SJSA1 (cell line): Measurements from ENCODE around the gene C1QB. TPM values are rescaled to one million over a fixed set of nuclear protein-coding genes. Genes with fewer than 3 reads are reported as not detected.
"Not testable (repeated sequence)": the region's sequence is repeated elsewhere in the genome, so short reads cannot be mapped to it uniquely, and the experiment has no call there.

Experiments
- DNase-seq, 2 experiments: peaks; one replicate each; pipeline ENCODE4 v3.0.0-alpha.2; 2015 to 2020; ENCODE audit warnings: low spot score in 2 of 2, low read depth in 1 of 2
- H3K27ac ChIP-seq: fragments of 250-450 bp; sonication (Bioruptor Pico); 2 replicates; pipeline ENCODE4 v1.5.1; 2020; ENCODE audit warnings: mild to moderate bottlenecking, moderate library complexity
- H3K27me3 ChIP-seq: fragments of 250-450 bp; sonication (Bioruptor Pico); replicated peaks from 2 replicates; pipeline ENCODE4 v1.5.1; 2020; ENCODE audit warnings: mild to moderate bottlenecking, moderate library complexity
- H3K36me3 ChIP-seq: fragments of 250-450 bp; sonication (Bioruptor Pico); 2 replicates; pipeline ENCODE4 v1.5.1; 2020; ENCODE audit warnings: mild to moderate bottlenecking
- H3K4me1 ChIP-seq: fragments of 250-450 bp; sonication (Bioruptor Pico); replicated peaks from 2 replicates; pipeline ENCODE4 v1.6.1; 2021; ENCODE audit warnings: mild to moderate bottlenecking
- H3K4me3 ChIP-seq: fragments of 250-450 bp; sonication (Bioruptor Pico); 2 replicates; pipeline ENCODE4 v1.5.1; 2020; ENCODE audit warnings: mild to moderate bottlenecking
- H3K9me3 ChIP-seq: fragments of 250-450 bp; sonication (Bioruptor Pico); replicated peaks from 2 replicates; pipeline ENCODE4 v1.5.1; 2020; ENCODE audit warnings: mild to moderate bottlenecking
- total RNA-seq: library from RNA; depleted of rRNA; stranded (reverse); fragments of >200 nt; shearing (Covaris generic); gene quantifications from 2 replicates; pipeline ENCODE4 v1.2.3, GENCODE V29; 2014

Gene C1QB
- total RNA-seq, 1 experiment from 2014 or later: not detected

DNA sequence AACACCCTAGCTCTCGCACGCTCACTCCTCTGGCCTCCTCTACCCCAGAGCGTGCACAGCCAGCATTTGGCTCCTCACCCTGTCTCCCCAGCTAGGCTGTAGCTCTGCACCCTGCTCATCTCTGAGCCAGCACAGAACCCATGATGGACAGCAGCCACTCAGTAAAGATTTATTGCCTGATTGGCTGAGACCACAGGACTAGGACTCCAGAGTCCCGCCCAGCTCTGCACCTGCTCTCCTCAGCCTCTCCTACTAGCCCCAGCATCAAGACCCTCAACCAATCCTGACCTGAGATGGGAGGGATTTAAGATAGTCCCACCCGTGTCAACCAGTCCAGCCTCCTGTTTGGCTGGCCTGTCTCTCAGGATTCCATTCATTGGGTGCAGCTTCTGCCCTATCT, 9.3 kb downstream of the C1QB start:
- Histone ChIP-seq H3K36me3 (no peaks in the 10 kb centered on the region), H3K27me3 (peaks cover 10% of the 10 kb centered on the region), H3K9me3 (no peaks in the 10 kb centered on the region), H3K4me1 (no peaks in the 10 kb centered on the region), H3K27ac (no peak overlapping the region), H3K4me3 (no peak overlapping the region)
- no peak for DNase-seq

DNA sequence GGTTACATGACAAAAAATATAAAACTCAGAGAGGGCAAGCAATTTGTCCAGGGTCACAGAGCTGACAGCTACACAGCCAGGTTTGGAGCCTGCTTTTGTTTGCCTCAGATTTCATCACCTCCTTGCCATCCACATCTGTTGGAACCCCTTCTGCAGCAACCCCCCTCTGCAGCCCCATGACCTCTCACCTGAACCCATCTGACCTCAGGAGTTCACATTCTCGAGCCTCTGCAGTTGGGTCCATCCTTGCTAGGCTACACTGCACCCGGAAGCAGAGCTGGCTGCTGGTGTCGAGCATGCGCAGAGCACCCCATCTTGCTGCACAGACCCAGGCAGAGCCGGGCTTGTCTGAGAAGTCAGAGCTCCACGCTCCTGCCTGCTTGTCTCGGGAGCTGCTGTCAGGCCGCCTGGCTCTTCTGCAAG, 10.0 kb downstream of the C1QB start:
- DNase-seq: no peak
- Histone ChIP-seq H3K4me1 (no peaks in the 10 kb centered on the region), H3K9me3 (no peaks in the 10 kb centered on the region), H3K4me3 (no peak overlapping the region), H3K27me3 (peaks cover 14% of the 10 kb centered on the region; the same call in 1 of the 2 replicates), H3K27ac (no peak overlapping the region), H3K36me3 (no peaks in the 10 kb centered on the region)

DNA sequence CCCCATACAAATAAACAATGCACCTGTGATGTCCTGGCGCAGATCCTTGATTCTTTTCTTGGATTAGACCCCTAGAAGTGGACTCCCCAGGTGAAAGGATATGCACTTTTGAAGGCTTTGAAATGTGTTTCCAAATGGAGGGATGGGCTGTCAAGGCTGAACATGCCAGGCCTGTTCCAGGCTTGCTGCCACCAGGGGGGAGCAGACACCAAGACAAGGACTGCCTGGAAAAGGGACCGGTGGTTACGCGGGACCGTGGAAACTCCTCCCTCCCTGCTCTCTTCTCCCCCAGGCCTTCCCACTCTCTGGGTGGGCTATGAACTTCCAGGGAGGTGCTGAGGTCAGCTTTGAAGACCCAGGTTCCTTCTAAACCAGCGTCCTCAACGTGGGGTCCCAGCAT, 12.7 kb downstream of the C1QB start:
- H3K27me3 ChIP-seq: peaks cover 33% of the 10 kb centered on the region
- no peak for DNase-seq
- no peak overlapping the region for H3K4me3 ChIP-seq

DNA sequence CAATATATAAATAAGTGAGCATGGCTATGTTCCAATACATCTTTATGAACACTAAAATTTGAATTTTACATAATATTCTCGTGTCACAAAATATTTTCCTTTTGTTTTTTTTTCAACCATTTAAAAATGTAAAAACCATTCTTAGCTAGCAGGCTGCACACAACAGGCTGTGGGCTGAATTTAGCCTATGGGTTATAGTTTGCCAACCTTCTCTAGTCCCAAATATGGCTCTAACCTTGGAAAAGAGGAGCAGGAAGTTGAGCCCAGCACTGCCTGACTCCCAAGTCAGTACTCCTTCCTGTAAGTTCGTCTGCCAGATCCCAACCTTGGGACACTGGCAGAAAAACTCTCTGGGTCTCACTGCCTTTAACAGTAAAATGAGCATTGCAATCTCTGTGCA, 13.4 kb downstream of the C1QB start:
- Histone ChIP-seq H3K4me1 (no peaks in the 10 kb centered on the region), H3K27me3 (peaks cover 33% of the 10 kb centered on the region), H3K27ac (no peak overlapping the region), H3K4me3 (no peak overlapping the region), H3K36me3 (no peaks in the 10 kb centered on the region), H3K9me3 (no peaks in the 10 kb centered on the region)
- no peak for DNase-seq

More for the DNA sequence above, 12.7 kb downstream of the C1QB start:
- Histone ChIP-seq H3K27ac (no peak overlapping the region), H3K9me3 (no peaks in the 10 kb centered on the region), H3K4me1 (no peaks in the 10 kb centered on the region), H3K36me3 (no peaks in the 10 kb centered on the region)

DNA sequence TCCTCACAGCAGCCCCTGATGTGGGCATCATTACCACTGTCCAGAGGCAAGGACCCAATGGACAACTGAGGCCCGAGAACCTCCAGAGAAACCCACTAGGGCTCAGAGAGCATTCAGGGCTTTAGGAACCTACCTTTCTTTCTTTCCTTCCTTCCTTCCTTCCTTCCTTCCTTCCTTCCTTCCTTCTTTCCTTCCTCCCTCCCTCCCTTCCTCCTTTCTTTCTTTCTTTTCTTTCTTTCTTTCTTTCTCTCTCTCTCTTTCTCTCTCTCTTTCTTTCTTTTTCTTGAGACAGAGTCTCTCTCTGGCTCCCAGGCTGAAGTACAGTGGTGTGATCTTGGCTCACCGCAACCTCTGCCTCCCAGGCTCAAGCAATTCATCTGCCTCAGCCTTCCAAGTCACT, 15.8 kb downstream of the C1QB start:
- H3K36me3 ChIP-seq, H3K4me3 ChIP-seq, H3K4me1 ChIP-seq, DNase-seq, H3K27ac ChIP-seq, H3K9me3 ChIP-seq: not testable (repeated sequence)
- peaks cover 34% of the 10 kb centered on the region for H3K27me3 ChIP-seq

DNA sequence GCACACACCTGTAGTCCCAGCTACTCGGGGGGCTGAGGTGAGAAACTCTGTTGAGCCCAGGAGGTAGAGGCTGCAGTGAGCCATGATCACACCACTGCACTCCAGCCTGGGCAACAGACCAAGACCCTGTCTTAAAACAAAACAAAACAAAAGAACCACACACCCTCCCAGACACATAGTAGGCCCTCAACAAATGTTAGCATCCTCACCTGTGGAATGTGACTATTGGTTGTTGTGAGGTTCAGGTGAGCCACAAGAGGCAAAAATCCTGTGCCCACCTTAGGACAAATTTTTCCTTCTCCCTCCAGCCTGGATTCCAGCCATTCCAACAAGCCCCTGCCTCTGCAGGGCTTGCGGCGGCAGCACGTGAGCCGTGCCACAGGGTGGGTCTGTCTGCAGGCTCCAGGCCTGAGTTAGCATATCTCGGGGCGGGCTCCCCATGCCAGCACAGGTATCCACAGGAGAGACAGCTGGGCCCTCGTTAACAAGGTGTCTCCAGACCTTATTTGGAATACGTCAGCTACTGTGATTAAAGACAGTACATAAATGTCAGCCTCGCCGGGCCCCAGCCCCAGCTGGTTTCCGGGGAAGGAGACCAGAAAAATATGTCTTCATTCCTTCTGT, 17.4 kb downstream of the C1QB start:
- H3K36me3 ChIP-seq: no peaks in the 10 kb centered on the region
- H3K27me3 ChIP-seq: peaks cover 39% of the 10 kb centered on the region
- no peak for DNase-seq
- H3K27ac ChIP-seq: no peak overlapping the region
- no peak overlapping the region for H3K4me3 ChIP-seq
- no peaks in the 10 kb centered on the region for H3K4me1 ChIP-seq
- H3K9me3 ChIP-seq: no peaks in the 10 kb centered on the region

DNA sequence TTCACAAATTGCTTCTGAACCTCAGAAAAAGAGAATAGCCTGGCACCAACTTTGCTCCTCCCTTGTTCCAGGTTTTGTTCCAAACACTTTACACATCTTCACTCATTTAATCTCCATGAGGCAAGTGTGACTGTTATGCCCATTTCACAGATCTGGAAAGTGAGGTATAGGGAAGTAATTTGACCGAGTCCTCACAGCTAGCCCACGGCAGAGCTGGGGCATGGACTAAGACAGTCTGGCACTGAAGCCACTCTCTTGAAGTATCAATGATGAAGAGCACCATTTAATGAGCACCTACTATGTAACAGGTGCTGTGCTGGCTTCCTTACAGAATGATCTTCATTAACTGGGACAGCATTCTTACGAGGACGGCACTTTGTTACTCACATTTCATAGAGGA, 19.0 kb downstream of the C1QB start:
- no peak overlapping the region for H3K4me3 ChIP-seq
- H3K27me3 ChIP-seq: peaks cover 39% of the 10 kb centered on the region
- no peaks in the 10 kb centered on the region for H3K4me1 ChIP-seq
- no peak overlapping the region for H3K27ac ChIP-seq
- DNase-seq: no peak
- no peaks in the 10 kb centered on the region for H3K36me3 ChIP-seq
- no peaks in the 10 kb centered on the region for H3K9me3 ChIP-seq

DNA sequence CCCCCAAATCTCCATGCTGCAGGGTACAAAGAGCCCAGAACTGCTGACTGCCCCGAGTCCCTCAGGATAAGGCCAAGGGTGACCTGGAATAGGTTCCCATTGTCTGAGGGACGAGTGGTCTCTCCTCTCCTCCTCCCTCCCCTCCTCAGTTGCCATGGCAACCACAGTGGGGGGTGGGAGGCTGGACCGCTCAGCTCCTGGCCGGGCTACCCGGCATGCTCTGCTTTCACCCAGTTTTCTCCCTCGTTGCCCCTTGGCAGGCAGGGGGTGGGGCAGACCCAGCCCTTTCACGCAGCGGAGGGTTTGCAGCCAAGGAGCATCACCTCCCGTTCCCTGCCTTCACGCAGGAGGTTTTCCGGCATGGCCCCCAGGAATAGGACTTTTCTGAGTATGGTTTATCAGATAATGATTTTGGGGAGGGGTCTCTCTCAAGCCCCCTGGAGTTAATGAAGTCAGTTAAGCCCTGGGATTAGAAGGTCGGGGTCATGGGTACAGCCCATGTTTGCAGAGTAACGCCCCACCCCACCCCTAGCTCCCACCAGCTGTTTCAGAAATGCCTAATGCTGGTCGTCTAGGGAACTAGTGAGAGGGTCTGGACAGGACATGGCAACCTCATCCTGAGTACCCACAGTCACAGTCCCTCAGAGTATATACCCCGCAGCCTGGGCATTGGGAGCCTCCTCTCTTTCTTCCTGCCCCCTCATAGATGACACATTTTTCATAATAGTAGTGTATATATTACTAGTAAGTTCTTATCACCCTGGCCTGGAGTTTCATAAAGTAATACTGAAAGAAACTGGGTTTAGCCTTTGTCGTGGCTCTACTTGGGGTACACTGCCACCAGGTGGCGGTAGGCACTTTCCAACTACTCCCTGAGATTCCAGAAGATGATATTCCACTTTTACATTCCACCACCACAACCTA, 20.7 kb downstream of the C1QB start:
- peaks cover 24% of the 10 kb centered on the region for H3K27me3 ChIP-seq

DNA sequence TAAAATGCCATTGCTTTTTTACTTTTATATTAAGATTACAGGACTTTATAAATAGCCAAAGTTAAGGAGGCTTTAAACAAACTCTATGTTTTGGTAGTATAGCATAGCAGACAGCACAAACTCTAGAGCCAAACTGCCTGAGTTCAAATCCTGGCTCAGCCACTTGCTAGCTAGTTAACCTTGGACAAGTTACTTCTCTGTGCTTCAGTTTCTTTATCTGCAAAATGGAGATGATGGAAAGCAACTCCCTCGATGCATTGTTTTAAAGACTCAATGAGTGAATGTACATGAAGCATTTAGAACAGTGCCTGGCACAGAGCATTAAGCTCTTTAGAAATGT, 21.3 kb downstream of the C1QB start:
- no peak overlapping the region for H3K4me3 ChIP-seq
- H3K27ac ChIP-seq: no peak overlapping the region
- no peaks in the 10 kb centered on the region for H3K36me3 ChIP-seq
- no peaks in the 10 kb centered on the region for H3K4me1 ChIP-seq
- H3K27me3 ChIP-seq: peaks cover 24% of the 10 kb centered on the region
- H3K9me3 ChIP-seq: no peaks in the 10 kb centered on the region
- DNase-seq: no peak

More for the DNA sequence above, 20.7 kb downstream of the C1QB start:
- H3K4me1 ChIP-seq: no peaks in the 10 kb centered on the region
- H3K27ac ChIP-seq: no peak overlapping the region
- H3K4me3 ChIP-seq: no peak overlapping the region
- no peaks in the 10 kb centered on the region for H3K9me3 ChIP-seq
- no peaks in the 10 kb centered on the region for H3K36me3 ChIP-seq
- peak in 1 of 2 experiments; percentile 46 for DNase-seq

DNA sequence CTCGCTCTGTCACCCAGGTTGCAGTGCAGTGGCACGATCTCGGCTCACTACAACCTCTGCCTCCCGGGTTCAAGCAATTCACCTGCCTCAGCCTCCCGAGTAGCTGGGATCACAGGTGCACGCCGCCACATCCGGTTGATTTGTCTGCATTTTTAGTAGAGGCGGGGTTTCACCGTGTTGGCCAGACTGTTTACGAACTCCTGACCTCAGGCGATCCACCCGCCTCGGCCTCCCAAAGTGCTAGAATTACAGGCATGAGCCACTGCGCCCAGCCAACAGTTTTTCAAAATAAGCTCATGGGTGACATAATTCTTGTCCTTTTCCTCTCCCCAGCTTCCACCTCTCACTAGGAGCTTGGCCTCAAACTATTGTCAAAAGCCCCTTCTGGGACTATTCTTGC, 23.1 kb downstream of the C1QB start:
- not testable (repeated sequence) for H3K4me1 ChIP-seq, H3K4me3 ChIP-seq, H3K9me3 ChIP-seq, H3K27ac ChIP-seq, DNase-seq, H3K36me3 ChIP-seq
- H3K27me3 ChIP-seq: peaks cover 11% of the 10 kb centered on the region

DNA sequence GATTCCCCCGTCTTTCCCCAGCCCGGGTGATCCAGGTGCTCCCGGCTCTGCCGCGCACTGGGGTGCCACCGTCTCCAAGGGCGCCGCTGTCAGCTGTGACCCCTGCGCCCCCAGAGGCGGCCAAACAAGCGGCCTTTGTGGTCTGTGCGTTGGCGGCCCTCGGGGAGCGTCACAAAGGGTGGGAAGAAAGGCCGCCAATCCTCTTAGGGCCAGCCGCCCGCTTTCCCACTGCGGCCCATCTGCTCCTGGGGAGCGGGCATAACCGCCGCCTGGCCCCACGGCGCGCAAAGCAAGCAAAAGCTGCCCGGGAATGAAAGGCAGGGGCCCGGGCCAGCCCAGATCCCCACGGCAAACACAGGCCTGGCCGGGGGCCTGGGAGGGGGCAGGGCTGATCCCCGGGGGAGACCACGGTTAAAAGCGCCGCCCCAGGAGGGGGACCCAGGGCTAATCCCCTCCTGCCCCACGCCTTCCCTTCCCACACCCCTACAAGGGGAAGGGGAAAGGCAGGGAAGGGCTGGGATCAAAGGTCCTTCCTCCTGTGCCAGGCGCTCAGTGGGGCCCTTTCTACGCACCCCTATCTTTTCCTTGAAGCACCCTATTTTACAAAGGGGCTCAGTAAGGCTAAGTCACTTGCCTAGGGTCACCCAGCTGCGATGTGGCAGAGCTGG, 24.0 kb downstream of the C1QB start:
- Histone ChIP-seq H3K27ac (no peak overlapping the region), H3K27me3 (peaks cover 11% of the 10 kb centered on the region), H3K4me1 (no peaks in the 10 kb centered on the region), H3K9me3 (no peaks in the 10 kb centered on the region), H3K36me3 (no peaks in the 10 kb centered on the region), H3K4me3 (no peak overlapping the region)
- no peak for DNase-seq

DNA sequence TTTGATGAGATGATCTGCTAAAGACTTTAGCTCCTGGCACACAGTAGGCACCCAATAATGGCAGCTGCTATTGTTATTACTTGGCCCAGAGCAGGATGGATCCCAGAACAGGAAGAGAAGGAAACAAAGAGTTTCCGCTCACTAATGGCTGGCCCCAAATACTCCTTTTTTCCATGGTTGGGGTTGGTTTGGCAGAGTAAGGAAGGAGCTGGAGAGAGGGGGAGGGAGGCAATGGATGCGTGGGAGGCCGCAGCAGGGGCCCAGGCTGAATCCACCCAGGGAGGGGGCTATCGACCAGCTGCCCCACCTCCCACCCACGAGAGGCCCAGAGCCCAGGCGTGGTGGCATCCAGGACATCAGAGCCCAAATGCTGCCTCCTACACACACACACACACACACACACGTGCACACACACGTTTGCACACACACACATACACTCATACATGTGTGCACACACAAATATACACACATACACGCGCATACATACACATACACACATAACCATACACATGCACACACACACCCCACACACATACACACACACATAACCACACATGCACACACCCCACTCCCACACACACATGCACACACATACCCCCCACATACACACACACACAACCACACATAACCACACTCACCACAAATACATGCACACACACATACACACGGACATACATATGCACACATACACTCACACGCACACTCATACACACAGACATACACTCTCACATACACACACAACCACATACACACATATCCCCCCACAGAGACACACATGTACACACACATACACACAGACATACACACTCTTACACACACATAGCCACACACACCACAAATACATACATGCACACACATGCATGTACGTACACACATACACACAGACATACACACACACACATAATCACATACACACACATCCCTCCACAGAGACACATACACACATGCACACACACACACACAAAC, 25.2 kb downstream of the C1QB start:
- H3K27me3 ChIP-seq: 0 out of 2 replicates have a peak, but pooled peaks cover 6% of the 10 kb centered on the region
- H3K27ac ChIP-seq: no peak overlapping the region
- H3K4me1 ChIP-seq: no peaks in the 10 kb centered on the region
- no peaks in the 10 kb centered on the region for H3K36me3 ChIP-seq
- H3K9me3 ChIP-seq: no peaks in the 10 kb centered on the region
- H3K4me3 ChIP-seq: no peak overlapping the region
- no peak for DNase-seq

DNA sequence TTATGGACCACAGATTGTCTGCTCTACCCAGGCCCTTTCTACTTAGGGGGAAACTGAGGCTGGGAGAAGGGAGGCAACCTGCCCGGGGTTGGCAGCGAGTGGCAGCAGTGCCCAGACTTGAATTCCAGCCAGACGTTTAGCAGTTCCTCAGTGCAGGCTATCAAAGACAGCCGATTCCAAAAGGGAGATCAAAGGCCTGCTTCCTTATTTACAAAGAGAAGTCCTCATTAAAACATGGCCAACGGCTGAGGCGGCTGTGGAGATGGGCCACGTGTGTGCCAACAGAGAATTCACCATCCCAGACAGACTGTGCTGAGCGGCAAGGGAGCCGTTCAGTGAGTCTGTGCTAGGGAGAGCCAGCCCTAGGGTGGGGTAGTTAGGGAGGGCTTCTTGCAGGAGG, 27.7 kb downstream of the C1QB start:
- no peak for DNase-seq
- H3K4me1 ChIP-seq: no peaks in the 10 kb centered on the region
- H3K36me3 ChIP-seq: no peaks in the 10 kb centered on the region
- H3K4me3 ChIP-seq: no peak overlapping the region
- no peak overlapping the region for H3K27ac ChIP-seq
- no peaks in the 10 kb centered on the region for H3K27me3 ChIP-seq
- no peaks in the 10 kb centered on the region for H3K9me3 ChIP-seq
